Central memory CD8-positive, alpha-beta T cell (primary cell): ENCODE results near the gene SEPTIN14.
"Not testable (repeated sequence)": the region's sequence is repeated elsewhere in the genome, so short reads cannot be mapped to it uniquely, and the experiment has no call there.

Experiments used
- ATAC-seq: fragments of 150-1000 bp; cut with Tn5 transposase; replicated peaks from 2 replicates; pipeline ENCODE4 v1.10.0; 2022; ENCODE audit warnings: mild to moderate bottlenecking, moderate FRiP score, moderate number of reproducible peaks; ENCODE audit not compliant: poor library complexity, severe bottlenecking; ENCODE audit errors: extremely low read depth
- DNase-seq, 2 donors: peaks; one replicate each; pipeline ENCODE4 v3.0.0; 2021; ENCODE audit warnings: low spot score in 2 of 2
- H3K27ac Mint-ChIP-seq: one replicate; pipeline ENCODE4 v1.8.0; 2022; ENCODE audit warnings: low read depth, mild to moderate bottlenecking, moderate library complexity, mixed read lengths
- H3K27me3 Mint-ChIP-seq: one replicate; pipeline ENCODE4 v1.8.0; 2022; ENCODE audit warnings: mixed read lengths
- H3K36me3 Mint-ChIP-seq: one replicate; pipeline ENCODE4 v1.8.0; 2022; ENCODE audit warnings: mild to moderate bottlenecking, moderate library complexity, mixed read lengths; ENCODE audit not compliant: insufficient read depth
- H3K4me1 Mint-ChIP-seq: one replicate; pipeline ENCODE4 v1.8.0; 2022; ENCODE audit warnings: mixed read lengths
- H3K4me3 Mint-ChIP-seq: one replicate; pipeline ENCODE4 v1.8.0; 2022; ENCODE audit warnings: mild to moderate bottlenecking, moderate library complexity, mixed read lengths
- H3K9me3 Mint-ChIP-seq: one replicate; pipeline ENCODE4 v1.8.0; 2022; ENCODE audit warnings: mixed read lengths

The SEPTIN14 gene

DNA sequence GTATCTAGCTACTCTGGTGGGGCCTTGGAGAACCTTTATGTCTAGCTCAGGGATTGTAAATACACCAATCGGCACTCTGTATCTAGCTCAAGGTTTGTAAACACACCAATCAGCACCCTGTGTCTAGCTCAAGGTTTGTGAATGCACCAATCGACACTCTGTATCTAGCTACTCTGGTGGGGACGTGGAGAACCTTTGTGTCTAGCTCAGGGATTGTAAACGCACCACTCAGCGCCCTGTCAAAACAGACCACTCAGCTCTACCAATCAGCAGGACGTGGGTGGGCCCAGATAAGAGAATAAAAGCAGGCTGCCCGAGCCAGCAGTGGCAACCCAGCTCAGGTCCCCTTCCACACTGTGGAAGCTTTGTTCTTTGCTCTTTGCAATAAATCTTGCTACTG, 6.4 kb upstream of the SEPTIN14 start:
- H3K4me1 Mint-ChIP-seq, DNase-seq, H3K9me3 Mint-ChIP-seq, H3K4me3 Mint-ChIP-seq, H3K27ac Mint-ChIP-seq, H3K36me3 Mint-ChIP-seq, ATAC-seq: not testable (repeated sequence)
- peaks cover 34% of the 10 kb centered on the region for H3K27me3 Mint-ChIP-seq

- ATAC-seq, H3K27ac Mint-ChIP-seq, H3K36me3 Mint-ChIP-seq, DNase-seq, H3K27me3 Mint-ChIP-seq, H3K4me3 Mint-ChIP-seq, H3K4me1 Mint-ChIP-seq, H3K9me3 Mint-ChIP-seq: not testable (repeated sequence)
Measured at GRCh38 chr7:55845164-55845563, 17.4 kb downstream of the SEPTIN14 start.

GRCh38 chr7:55838595-55838994, 24.0 kb downstream of the SEPTIN14 start:
- H3K4me3 Mint-ChIP-seq, result no peak overlapping the region
- no peaks in the 10 kb centered on the region for H3K9me3 Mint-ChIP-seq
- no peaks in the 10 kb centered on the region for H3K36me3 Mint-ChIP-seq
- no peak for ATAC-seq
- DNase-seq, result no peak
- H3K4me1 Mint-ChIP-seq, result no peaks in the 10 kb centered on the region
- no peak overlapping the region for H3K27ac Mint-ChIP-seq
- H3K27me3 Mint-ChIP-seq, result peaks cover 10% of the 10 kb centered on the region

DNA sequence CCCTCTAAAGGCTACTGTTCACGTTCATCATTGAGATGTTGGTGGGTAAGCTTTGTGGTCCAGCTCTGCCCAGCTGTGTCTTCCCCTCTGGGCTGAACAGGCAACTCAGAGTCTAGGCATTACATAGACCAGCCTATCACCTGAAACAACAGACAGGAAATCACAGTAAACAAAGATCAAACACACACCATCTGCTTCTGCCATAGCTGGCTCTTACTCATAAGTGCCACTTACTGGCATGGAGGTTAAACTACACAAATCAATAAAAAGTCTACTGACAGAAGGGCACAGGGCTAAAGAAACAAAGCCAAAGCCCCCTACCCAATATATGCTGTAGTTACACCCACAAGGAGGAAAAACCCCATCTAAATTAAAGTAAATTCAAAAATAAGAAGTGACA, 35.0 kb downstream of the SEPTIN14 start:
- Mint-ChIP-seq H3K27me3 (peaks cover 10% of the 10 kb centered on the region), H3K4me1 (no peaks in the 10 kb centered on the region), H3K27ac (no peak overlapping the region), H3K4me3 (no peak overlapping the region), H3K9me3 (peaks cover 7% of the 10 kb centered on the region), H3K36me3 (no peaks in the 10 kb centered on the region)
- DNase-seq (no peak), ATAC-seq (no peak)

GRCh38 chr7:55818686-55819085, 43.9 kb downstream of the SEPTIN14 start:
- Mint-ChIP-seq H3K9me3 (peaks cover 22% of the 10 kb centered on the region), H3K36me3 (no peaks in the 10 kb centered on the region), H3K4me1 (no peaks in the 10 kb centered on the region), H3K27ac (no peak overlapping the region), H3K4me3 (no peak overlapping the region), H3K27me3 (peaks cover 45% of the 10 kb centered on the region)
- no peak for ATAC-seq
- no peak for DNase-seq

GRCh38 chr7:55797260-55797659, 65.3 kb downstream of the SEPTIN14 start:
- H3K4me1 Mint-ChIP-seq, H3K36me3 Mint-ChIP-seq, H3K27ac Mint-ChIP-seq, DNase-seq, ATAC-seq, H3K4me3 Mint-ChIP-seq, H3K27me3 Mint-ChIP-seq: not testable (repeated sequence)
- H3K9me3 Mint-ChIP-seq, result peaks cover 14% of the 10 kb centered on the region

DNA sequence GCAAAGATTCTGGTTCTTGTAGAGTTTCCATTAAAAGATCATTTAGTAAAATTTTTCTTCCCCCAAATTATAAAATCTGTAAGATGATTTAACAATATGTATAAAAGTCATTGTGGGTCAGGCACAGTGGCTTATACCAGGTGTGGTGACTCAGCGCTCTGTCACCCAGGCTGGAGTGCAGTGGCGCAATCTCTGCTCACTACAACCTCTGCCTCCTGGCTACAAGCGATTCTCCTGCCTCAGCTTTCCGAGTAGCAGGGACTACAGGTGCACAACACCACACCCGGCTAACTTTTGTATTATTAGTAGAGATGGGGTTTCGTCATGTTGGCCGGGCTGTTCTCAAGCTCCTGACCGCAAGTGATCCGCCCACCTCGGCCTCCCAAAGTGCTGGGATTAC, 68.0 kb downstream of the SEPTIN14 start:
- Mint-ChIP-seq H3K27ac (no peak overlapping the region), H3K36me3 (peaks cover 3% of the 10 kb centered on the region), H3K27me3 (peaks cover 14% of the 10 kb centered on the region), H3K9me3 (peaks cover 14% of the 10 kb centered on the region), H3K4me3 (no peak overlapping the region), H3K4me1 (no peaks in the 10 kb centered on the region)
- DNase-seq (no peak), ATAC-seq (no peak)

GRCh38 chr7:55792048-55792447, 70.5 kb downstream of the SEPTIN14 start:
- DNase-seq (no peak), ATAC-seq (no peak)
- no peaks in the 10 kb centered on the region for H3K4me1 Mint-ChIP-seq
- peaks cover 12% of the 10 kb centered on the region for H3K9me3 Mint-ChIP-seq
- H3K4me3 Mint-ChIP-seq, result no peak overlapping the region
- peaks cover 14% of the 10 kb centered on the region for H3K27me3 Mint-ChIP-seq
- no peak overlapping the region for H3K27ac Mint-ChIP-seq
- peaks cover 2% of the 10 kb centered on the region for H3K36me3 Mint-ChIP-seq

- H3K9me3 Mint-ChIP-seq, result no peaks in the 10 kb centered on the region
- no peak for ATAC-seq
- H3K4me1 Mint-ChIP-seq, result no peaks in the 10 kb centered on the region
Measured at GRCh38 chr7:55787796-55788195, 74.8 kb downstream of the SEPTIN14 start.

GRCh38 chr7:55786901-55787300, 75.7 kb downstream of the SEPTIN14 start:
- Mint-ChIP-seq H3K27ac (no peak overlapping the region), H3K4me1 (no peaks in the 10 kb centered on the region), H3K36me3 (no peaks in the 10 kb centered on the region), H3K9me3 (no peaks in the 10 kb centered on the region), H3K4me3 (no peak overlapping the region), H3K27me3 (peaks cover 14% of the 10 kb centered on the region)
- DNase-seq (no peak), ATAC-seq (no peak)

More at GRCh38 chr7:55787796-55788195, 74.8 kb downstream of the SEPTIN14 start:
- H3K36me3 Mint-ChIP-seq, result no peaks in the 10 kb centered on the region
- H3K27ac Mint-ChIP-seq, result no peak overlapping the region
- DNase-seq, result no peak
- no peak overlapping the region for H3K4me3 Mint-ChIP-seq
- H3K27me3 Mint-ChIP-seq, result peaks cover 14% of the 10 kb centered on the region

GRCh38 chr7:55785444-55785843, 77.1 kb downstream of the SEPTIN14 start:
- not testable (repeated sequence) for H3K36me3 Mint-ChIP-seq, H3K27ac Mint-ChIP-seq, DNase-seq, H3K4me1 Mint-ChIP-seq, ATAC-seq, H3K4me3 Mint-ChIP-seq, H3K9me3 Mint-ChIP-seq
- peaks cover 10% of the 10 kb centered on the region for H3K27me3 Mint-ChIP-seq

DNA sequence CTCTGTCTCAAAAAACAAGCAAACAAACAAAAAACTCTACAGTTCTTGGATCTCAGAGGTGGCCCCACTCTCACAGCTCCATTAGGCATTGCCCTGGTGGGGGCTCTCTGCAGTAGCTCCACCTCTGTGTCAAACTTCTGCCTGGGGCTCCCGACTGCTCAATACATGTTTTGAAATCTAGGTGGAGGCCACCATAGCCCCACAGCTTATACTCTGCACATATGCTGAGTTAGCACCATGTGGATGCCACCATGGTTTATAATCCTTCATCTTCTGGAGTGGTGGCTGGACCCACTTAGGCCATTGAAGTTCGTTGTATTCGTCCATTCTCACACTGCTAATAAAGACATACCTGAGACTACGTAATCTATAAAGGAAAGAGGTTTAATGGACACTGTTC, 78.4 kb downstream of the SEPTIN14 start:
- no peak for ATAC-seq
- no peaks in the 10 kb centered on the region for H3K9me3 Mint-ChIP-seq
- no peak overlapping the region for H3K27ac Mint-ChIP-seq
- no peak overlapping the region for H3K4me3 Mint-ChIP-seq
- H3K27me3 Mint-ChIP-seq, result peaks cover 6% of the 10 kb centered on the region
- no peak for DNase-seq
- no peaks in the 10 kb centered on the region for H3K4me1 Mint-ChIP-seq
- no peaks in the 10 kb centered on the region for H3K36me3 Mint-ChIP-seq

- Mint-ChIP-seq H3K4me1 (no peaks in the 10 kb centered on the region), H3K27me3 (peaks cover 14% of the 10 kb centered on the region), H3K27ac (no peak overlapping the region), H3K36me3 (no peaks in the 10 kb centered on the region), H3K4me3 (no peak overlapping the region), H3K9me3 (no peaks in the 10 kb centered on the region)
- no peak for ATAC-seq
- DNase-seq, result no peak
Measured at GRCh38 chr7:55778631-55779030, 83.9 kb downstream of the SEPTIN14 start.

DNA sequence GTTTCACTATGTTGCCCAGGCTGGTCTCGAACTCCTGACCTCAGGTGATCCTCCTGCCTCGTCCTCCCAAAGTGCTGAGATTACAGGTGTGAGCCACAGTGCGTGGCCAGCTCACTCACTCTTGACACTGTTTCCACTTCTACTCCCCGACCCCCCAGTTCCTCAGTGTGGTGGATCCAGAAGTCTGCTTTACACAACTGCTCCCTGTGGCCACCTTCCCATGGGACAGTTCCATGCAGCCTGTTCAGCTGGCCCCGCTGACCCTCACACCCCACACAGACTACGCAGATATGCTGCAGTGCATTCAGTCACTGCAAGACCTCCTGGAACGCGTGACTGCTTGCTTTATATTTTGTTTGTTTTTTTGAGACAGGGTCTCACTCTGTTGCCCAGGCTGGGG, 86.4 kb downstream of the SEPTIN14 start:
- no peak for ATAC-seq
- Mint-ChIP-seq H3K4me3 (no peak overlapping the region), H3K36me3 (no peaks in the 10 kb centered on the region), H3K27ac (no peak overlapping the region), H3K27me3 (peaks cover 14% of the 10 kb centered on the region), H3K4me1 (no peaks in the 10 kb centered on the region), H3K9me3 (no peaks in the 10 kb centered on the region)
- DNase-seq, result no peak
